Stimulated activated CD4-positive, alpha-beta T cell treated with anti-CD3 and anti-CD28 coated beads, Interleukin-4, amount 100 ng/mL, for 48 hours (primary cell): ENCODE data around the gene ELF2.
"Not testable (repeated sequence)": the region's sequence is repeated elsewhere in the genome, so short reads cannot be mapped to it uniquely, and the experiment has no call there.

Experiments used
- DNase-seq, 2 donors: peaks; one replicate each; pipeline ENCODE4 v3.0.0-alpha.2; 2020; ENCODE audit warnings: low read depth in 2 of 2

ELF2 gene

GRCh38 chr4:139177049-139177868 lies at the start of gene ELF2:
Gene ELF2, minus strand, starts transcription at chr4:139177218. Its CDS starts 39,517 bp downstream, at chr4:139137701.
- peak; percentile 72 to 83 for DNase-seq

DNA sequence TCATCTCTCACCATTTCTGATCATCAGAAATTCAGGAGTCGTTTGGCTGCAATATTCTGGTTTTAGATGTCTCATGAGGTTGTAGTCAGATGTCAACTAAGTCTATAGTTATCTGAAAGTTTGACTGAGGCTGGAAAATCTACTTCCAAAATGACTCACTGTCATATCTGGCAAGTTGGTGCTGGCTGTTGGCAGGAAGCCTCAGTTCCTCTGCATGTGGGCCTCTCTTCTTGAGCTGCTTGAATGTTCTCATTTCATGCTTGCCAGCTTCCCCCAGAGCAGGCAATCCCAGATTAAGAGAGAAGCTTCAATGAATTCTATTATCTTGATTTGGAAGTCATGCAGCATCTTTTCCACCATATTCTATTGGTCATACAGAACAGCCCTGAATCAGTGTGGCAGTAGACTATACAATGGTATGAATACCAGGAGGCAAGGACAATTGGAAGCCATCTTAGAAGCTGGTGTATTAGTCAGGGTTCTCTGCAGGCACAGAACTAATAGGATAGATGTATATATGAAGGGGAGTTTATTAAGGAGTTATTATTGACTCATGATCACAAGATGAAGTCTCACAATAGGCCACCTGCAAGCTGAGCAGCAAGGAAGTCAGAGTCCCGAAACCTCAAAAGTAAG lies 46.8 kb upstream of the ELF2 start:
- peak; percentile 3 to 13 for DNase-seq

GRCh38 chr4:139222215-139222614 lies 45.2 kb upstream of the ELF2 start:
- no peak for DNase-seq

DNA sequence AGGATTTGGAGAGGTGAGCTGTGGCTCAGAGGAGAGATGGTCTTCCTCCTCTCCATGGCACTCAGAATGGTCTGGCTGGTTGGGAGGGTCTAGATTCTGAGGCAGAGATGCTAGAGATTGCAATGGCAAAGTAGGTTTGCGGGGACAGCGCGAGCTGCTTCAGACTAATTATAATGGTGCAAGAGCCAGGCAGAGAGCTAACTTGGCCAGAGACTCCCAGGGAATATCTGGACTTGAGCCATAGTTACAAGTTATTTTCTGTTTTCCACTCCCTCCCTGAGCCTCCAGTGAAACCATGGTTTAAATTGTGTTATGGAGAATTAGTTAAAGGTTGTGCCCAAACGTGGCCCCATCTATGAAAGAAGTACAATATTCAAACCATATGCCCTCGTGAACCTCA lies 44.7 kb upstream of the ELF2 start:
- no peak for DNase-seq

- no peak for DNase-seq
Measured at GRCh38 chr4:139219450-139220055, 42.5 kb upstream of the ELF2 start.

DNA sequence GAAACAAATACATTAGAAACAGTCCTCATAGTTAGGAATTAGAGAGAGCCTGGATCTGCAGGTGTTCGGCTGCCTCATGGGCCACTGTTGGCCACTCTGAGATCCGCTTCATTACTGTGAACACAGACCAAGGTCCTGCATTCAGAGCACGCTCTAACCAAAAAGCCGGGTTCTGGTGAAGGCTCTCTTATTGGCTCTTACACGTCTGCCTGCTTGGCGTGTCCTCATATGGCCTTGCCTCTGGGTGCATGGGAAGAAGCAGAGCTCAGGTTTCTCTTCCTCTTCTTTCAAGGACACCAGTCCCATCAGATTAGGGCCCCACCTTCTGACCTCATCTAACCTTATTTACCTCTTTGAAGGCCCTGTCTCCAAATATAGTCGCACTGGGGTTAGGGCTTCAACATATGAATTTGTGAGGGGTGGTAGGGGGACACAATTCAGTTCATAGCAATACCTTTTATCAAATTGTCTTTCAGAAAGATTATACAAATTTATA lies 37.1 kb upstream of the ELF2 start:
- DNase-seq, result no peak

- not testable (repeated sequence) for DNase-seq
Measured at GRCh38 chr4:139213633-139214032, 36.6 kb upstream of the ELF2 start.

DNA sequence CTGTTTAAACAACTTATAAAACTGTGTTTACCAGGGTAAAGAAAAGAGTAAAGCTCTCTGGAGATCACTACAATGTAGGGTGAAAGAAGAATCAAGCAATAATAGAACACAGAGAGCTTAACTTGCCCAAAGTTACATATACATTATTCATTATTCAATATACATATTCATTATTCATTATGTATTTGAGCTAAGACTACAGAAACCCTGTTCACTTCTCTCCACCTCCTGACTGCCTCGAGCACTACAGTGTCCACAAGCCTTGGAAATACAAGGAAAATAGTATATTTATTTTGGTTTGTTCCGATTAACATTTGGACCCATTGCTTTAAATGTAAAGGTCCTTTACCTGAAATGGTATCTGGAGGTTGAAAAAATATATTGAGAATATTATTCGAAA lies 35.9 kb upstream of the ELF2 start:
- no peak for DNase-seq

GRCh38 chr4:139210486-139210885 lies 33.5 kb upstream of the ELF2 start:
- no peak for DNase-seq

- DNase-seq, result no peak
Measured at GRCh38 chr4:139209470-139210063, 32.5 kb upstream of the ELF2 start.

DNA sequence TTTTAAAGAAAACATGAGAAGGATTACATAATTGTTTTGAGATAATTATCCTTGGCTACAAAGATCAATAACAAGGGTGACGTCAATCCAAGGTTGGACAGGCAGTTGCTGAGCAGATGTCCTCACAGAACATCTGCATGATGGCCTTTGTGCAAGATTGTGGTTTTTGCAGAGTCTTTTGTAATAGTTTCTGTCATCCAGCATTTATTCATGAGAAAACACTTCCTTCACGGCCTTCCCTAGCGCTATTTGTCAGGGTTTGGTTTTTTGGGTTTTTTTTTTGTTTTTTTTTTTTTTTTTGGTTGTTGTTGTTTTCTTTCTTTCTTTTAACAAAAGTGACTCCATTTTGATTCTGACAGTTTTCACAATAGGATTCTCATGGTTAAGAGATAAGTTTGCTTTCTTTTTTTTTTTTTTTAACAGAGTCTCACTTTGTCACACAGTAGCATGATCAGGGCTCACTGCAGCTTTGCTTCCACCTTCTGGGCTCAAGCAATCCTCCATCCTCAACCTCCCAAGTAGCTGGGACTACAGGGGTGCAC lies 31.5 kb upstream of the ELF2 start:
- DNase-seq, result no peak

- no peak for DNase-seq
Measured at GRCh38 chr4:139207873-139208403, 30.9 kb upstream of the ELF2 start.

GRCh38 chr4:139207247-139207646 lies 30.2 kb upstream of the ELF2 start:
- DNase-seq, result no peak

GRCh38 chr4:139202991-139203390 lies 26.0 kb upstream of the ELF2 start:
- DNase-seq, result no peak

DNA sequence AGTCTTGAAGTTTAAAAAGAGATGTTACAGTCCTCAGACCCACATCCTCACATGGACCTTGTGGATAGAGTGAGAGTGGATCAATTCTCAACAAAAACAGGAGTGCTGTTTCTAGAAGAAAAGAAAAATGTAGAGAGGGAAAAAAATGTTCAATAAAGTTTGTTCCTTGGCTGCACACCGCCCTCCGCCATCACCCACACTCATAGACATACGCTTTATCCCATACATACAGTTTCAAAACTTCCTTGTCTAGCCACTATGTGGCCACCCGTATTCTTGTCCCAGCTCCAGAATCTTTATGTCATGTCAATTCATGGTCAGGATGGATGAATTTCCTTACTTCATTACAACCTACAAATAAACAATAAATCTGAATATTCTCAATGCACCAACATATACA lies 23.5 kb upstream of the ELF2 start:
- DNase-seq, result no peak

GRCh38 chr4:139200102-139200501 lies 23.1 kb upstream of the ELF2 start:
- no peak for DNase-seq

DNA sequence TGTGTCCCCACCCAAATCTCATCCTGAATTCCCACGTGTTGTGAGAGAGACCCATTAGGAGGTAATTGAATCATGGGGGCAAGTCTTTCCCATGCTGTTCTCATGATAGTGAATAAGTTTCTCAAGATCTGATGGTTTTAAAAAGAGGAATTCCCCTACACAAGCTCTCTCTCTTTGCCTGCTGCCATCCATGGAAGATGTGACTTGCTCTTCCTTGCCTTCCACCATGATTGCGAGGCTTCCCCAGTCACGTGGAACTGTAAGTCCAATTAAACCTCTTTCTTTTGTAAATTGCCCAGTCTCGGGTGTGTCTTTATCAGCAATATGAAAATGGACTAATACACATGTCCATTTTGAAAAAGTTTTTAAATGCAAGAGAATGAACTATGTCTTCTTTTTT lies 20.2 kb upstream of the ELF2 start:
- DNase-seq, result not testable (repeated sequence)

DNA sequence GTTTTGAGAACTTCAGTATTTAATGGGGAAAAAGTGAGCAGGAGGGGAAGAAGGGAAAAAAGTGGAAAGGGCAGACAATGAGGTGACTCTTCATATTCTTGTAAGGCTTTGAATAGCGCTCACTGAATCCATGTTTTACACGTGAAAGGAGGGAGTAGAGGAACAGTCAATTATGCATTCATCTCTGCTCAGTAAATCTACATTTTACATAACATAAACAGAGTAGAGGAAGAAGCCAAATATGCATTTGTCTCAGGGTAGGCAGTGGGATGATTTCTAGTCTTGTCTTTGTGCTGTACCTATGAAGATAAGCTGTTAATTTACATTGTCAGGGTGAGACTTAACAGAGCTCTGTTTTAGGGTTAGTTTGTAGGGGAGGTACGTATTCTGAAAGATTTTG lies 19.4 kb upstream of the ELF2 start:
- no peak for DNase-seq

- DNase-seq, result no peak
Measured at GRCh38 chr4:139191373-139191772, 14.4 kb upstream of the ELF2 start.

DNA sequence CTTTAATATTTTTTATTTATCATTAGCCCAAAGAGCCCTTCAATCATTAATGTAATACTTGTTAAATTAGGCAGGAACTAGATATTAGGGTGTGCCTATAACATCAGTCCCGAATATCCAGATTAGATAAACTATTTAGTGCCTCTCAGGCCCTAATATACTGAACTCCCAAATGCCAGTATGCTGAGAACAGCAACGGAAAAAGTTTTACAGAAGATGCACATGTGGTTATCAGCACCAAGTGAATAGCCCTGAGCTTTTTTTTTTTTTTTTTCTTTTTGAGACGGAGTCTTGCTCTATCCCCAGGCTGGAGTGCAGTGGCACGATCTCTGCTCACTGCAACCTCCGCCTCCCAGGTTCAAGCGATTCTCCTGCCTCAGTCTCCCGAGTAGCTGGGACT lies 13.0 kb upstream of the ELF2 start:
- DNase-seq, result no peak

DNA sequence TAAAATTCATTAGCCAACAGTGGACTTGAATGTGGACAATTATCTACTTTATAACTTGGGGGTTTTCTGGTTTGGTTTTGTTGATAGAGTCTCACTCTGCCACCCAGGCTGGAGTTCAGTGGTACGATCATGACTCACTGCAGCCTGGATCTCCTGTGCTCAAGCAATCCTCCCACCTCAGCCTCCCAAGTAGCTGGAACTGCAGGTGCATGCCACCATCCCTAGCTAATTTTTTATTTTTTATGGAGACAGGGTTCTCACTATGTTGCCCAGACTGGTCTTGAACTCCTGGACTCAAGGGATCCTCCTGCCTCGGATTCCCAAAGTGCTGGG lies 12.4 kb upstream of the ELF2 start:
- no peak for DNase-seq
